ENCODE measurements around the gene COG2. TPM values are rescaled to one million over a fixed set of nuclear protein-coding genes. Genes with fewer than 3 reads are reported as not detected.
"Not testable (repeated sequence)": the region's sequence is repeated elsewhere in the genome, so short reads cannot be mapped to it uniquely, and the experiment has no call there.

Gene COG2
- total RNA-seq, 4 donors from 2014 or later, result 23.5 to 33.6 (median 26.0) TPM

DNA sequence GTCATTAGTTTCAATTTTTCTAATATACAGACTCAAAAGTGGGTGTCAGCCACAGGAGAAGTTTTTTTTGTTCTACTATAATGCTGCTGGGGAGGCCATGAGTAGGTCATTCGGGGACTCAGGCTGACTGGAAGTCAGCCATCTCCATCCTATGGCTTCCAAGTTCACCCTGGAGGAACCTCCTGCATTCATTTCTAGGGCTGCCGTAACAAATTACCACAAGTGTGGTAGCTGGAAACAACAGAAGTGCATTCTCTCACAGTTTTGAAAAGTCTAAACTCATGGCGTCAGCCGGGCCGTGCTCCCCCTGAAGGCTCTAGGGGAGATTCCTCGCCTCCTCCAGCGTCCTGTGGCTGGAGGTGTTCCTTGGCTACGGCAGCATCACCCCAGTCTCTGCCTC is 53.9 kb downstream of the COG2 start:
- 56 to 57% methylated on average over 6 to 8 of the region's 8 CpGs for WGBS, 2 donors (ENCODE audit: low coverage in 1 of 2)
- Histone ChIP-seq H3K9me3 (no peaks in the 10 kb centered on the region), H3K36me3 (peaks cover 0 to 38% of the 10 kb centered on the region in 2 donors), H3K27me3 (no peaks in the 10 kb centered on the region), H3K27ac (no peak overlapping the region), H3K4me3 (no peak overlapping the region), H3K4me1 (no peaks in the 10 kb centered on the region)
- no peak for TF ChIP-seq POLR2AphosphoS5 (IDR thresholded peaks at IDR 0.05)
- TF ChIP-seq, protein P1, sequence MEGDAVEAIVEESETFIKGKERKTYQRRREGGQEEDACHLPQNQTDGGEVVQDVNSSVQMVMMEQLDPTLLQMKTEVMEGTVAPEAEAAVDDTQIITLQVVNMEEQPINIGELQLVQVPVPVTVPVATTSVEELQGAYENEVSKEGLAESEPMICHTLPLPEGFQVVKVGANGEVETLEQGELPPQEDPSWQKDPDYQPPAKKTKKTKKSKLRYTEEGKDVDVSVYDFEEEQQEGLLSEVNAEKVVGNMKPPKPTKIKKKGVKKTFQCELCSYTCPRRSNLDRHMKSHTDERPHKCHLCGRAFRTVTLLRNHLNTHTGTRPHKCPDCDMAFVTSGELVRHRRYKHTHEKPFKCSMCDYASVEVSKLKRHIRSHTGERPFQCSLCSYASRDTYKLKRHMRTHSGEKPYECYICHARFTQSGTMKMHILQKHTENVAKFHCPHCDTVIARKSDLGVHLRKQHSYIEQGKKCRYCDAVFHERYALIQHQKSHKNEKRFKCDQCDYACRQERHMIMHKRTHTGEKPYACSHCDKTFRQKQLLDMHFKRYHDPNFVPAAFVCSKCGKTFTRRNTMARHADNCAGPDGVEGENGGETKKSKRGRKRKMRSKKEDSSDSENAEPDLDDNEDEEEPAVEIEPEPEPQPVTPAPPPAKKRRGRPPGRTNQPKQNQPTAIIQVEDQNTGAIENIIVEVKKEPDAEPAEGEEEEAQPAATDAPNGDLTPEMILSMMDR (IDR thresholded peaks at IDR 0.05), result no peak
- TF ChIP-seq POLR2A (IDR thresholded peaks at IDR 0.05), result no peak
- TF ChIP-seq EP300 (IDR thresholded peaks at IDR 0.05), result no peak
- ATAC-seq, result no peak

DNA sequence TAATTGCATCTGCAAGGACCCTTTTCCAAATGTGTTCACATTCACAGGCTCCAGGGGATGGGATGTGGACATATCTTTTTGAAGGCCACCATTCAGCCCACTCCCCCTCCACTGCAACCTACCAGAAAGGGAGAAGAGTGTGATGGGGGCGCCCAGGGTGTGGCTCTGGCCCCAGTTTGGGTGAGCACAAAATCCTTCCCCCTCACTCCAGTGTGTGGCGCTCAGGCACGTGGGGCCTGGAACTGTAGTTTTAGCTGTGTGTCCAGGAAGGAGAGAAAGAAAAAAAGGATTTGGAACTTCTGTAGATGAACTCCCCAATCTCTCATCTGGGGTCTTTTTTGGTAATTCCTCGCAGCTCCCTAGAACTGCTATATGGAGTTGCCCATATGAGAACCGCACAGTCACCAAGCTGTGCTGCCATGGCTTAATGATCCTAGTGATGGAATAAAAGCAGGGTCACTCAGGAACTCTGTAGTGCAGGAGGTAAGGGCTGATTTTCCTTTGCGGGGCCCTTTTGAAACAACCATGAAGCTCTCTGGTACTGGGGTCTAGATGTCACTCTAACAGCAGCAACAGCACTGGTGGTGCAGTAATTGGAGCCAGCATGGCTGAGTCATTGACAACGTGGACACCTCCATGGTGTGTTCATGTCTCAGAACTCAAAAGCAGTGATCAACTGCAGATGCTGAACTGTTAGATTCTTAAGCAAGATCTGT is 54.6 kb downstream of the COG2 start:
- TF ChIP-seq, protein P1 (IDR thresholded peaks at IDR 0.05), result no peak
- no peak for TF ChIP-seq EP300 (IDR thresholded peaks at IDR 0.05)
- no peak for TF ChIP-seq POLR2A (IDR thresholded peaks at IDR 0.05)
- no peak for TF ChIP-seq POLR2AphosphoS5 (IDR thresholded peaks at IDR 0.05)
- no peak overlapping the region for H3K27ac ChIP-seq
- ATAC-seq, result no peak
- H3K36me3 ChIP-seq, result peaks cover 0 to 31% of the 10 kb centered on the region in 2 donors
- no peaks in the 10 kb centered on the region for H3K9me3 ChIP-seq
- H3K4me3 ChIP-seq, result no peak overlapping the region
- WGBS, 2 donors (ENCODE audit: low coverage in 1 of 2), result 50 to 72% methylated on average over 2 to 4 of the region's 7 CpGs
- H3K27me3 ChIP-seq, result no peaks in the 10 kb centered on the region
- H3K4me1 ChIP-seq, result no peaks in the 10 kb centered on the region

DNA sequence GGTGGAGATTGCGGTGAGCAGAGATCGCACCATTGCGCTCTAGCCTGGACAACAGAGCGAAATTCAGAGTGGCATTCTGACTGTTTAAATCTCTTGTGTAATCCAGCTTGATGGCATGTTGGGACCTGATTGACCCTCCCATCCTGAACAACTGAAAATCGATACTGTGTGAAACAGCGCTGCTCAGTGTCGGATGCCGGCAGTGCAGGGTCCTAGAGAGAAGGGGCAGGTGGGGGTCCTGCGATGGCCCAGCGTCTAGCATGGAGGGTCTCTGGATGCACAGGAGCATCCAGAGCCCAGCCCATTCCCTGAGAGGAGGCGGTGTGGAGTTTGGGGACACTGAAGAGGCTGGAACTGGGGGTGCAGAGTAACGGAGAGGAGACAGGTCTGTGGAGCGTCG is 55.8 kb downstream of the COG2 start:
- no peak for ATAC-seq

DNA sequence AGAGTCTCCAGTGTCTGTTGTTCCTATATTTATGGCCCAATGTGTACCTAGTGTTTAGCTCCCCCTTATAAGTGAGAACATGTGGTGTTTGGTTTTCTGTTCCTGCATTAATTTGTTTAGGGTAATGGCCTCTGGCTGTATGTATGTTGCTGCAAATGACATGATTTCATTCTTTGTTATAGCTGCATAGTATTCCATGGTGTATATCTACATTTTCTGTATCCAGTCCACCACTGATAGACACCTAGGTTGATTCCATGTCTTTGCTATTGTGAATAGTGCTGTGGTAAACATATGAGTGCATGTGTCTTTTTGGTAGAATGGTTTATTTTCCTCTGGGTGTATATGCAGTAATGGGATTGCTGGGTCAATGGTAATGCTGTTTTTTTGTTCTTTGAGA is 56.7 kb downstream of the COG2 start:
- not testable (repeated sequence) for H3K9me3 ChIP-seq, H3K4me3 ChIP-seq, H3K27me3 ChIP-seq, ATAC-seq, H3K27ac ChIP-seq, H3K4me1 ChIP-seq
- H3K36me3 ChIP-seq, result peaks cover 0 to 10% of the 10 kb centered on the region in 2 donors

More for the DNA sequence above, 55.8 kb downstream of the COG2 start:
- WGBS, 2 donors (ENCODE audit: low coverage in 1 of 2), result 91 to 100% methylated on average over 5 to 8 of the region's 14 CpGs
- no peak overlapping the region for H3K27ac ChIP-seq
- TF ChIP-seq, protein P1 (IDR thresholded peaks at IDR 0.05), result no peak
- TF ChIP-seq POLR2A (IDR thresholded peaks at IDR 0.05) (no peak), POLR2AphosphoS5 (IDR thresholded peaks at IDR 0.05) (no peak), EP300 (IDR thresholded peaks at IDR 0.05) (no peak)
- H3K4me1 ChIP-seq, result no peaks in the 10 kb centered on the region
- no peak overlapping the region for H3K4me3 ChIP-seq
- peaks cover 0 to 19% of the 10 kb centered on the region in 2 donors for H3K36me3 ChIP-seq
- no peaks in the 10 kb centered on the region for H3K9me3 ChIP-seq
- H3K27me3 ChIP-seq, result no peaks in the 10 kb centered on the region

DNA sequence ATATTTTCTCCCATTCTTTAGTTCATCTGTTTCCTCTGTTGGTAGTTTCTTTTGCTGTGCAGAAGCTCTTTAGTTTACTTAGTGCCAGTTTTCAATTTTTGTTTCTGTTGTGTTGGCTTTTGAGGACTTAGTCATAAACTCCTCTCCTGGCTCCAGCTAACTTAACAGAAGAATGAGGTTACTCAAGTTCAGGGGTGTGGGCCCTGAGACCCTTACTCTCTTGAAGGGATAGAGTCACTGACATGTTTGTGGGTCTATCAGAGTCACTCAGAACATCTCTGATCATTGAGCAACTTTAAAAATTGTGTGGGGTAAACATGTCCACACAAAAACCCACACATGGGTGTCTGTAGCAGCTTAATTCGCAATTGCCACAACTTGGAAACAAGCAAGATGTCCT is 57.4 kb downstream of the COG2 start:
- Histone ChIP-seq H3K4me3 (no peak overlapping the region), H3K9me3 (no peaks in the 10 kb centered on the region), H3K27me3 (no peaks in the 10 kb centered on the region), H3K4me1 (no peaks in the 10 kb centered on the region), H3K27ac (no peak overlapping the region), H3K36me3 (peaks cover 0 to 3% of the 10 kb centered on the region in 2 donors)
- no peak for ATAC-seq
- 71% methylated on average over 1 of the region's 1 CpG; no CpG with 5 or more reads in 1 of the 2 donors for WGBS, 2 donors (ENCODE audit: low coverage in 1 of 2)
- TF ChIP-seq EP300 (IDR thresholded peaks at IDR 0.05) (no peak), POLR2A (IDR thresholded peaks at IDR 0.05) (no peak), POLR2AphosphoS5 (IDR thresholded peaks at IDR 0.05) (no peak)
- TF ChIP-seq, protein P1 (IDR thresholded peaks at IDR 0.05), result no peak
